CD4-positive, alpha-beta T cell treated with Interleukin-6 for 4 hours (primary cell): ENCODE data around the gene PTPRB.
"Not testable (repeated sequence)": the region's sequence is repeated elsewhere in the genome, so short reads cannot be mapped to it uniquely, and the experiment has no call there.

Experiments used
- DNase-seq: peaks from one replicate; pipeline ENCODE4 v3.0.0-alpha.2; 2020; ENCODE audit warnings: mixed read lengths

Gene PTPRB

GRCh38 chr12:70535896-70536374, 101.3 kb downstream of the PTPRB start:
- no peak for DNase-seq

GRCh38 chr12:70534466-70534865, 102.8 kb downstream of the PTPRB start:
- DNase-seq, result no peak

GRCh38 chr12:70529647-70530046, 107.6 kb downstream of the PTPRB start:
- DNase-seq, result no peak

- no peak for DNase-seq
Observed at GRCh38 chr12:70520847-70521246, 116.4 kb downstream of the PTPRB start.

GRCh38 chr12:70513426-70513825, 123.8 kb downstream of the PTPRB start:
- no peak for DNase-seq

- no peak for DNase-seq
Observed at GRCh38 chr12:70508178-70508577, 129.1 kb downstream of the PTPRB start.

GRCh38 chr12:70507442-70507841, 129.8 kb downstream of the PTPRB start:
- DNase-seq, result no peak

GRCh38 chr12:70497508-70497907, 139.7 kb downstream of the PTPRB start:
- no peak for DNase-seq

- DNase-seq, result not testable (repeated sequence)
Observed at GRCh38 chr12:70492904-70493303, 144.3 kb downstream of the PTPRB start.

- DNase-seq, result not testable (repeated sequence)
Observed at GRCh38 chr12:70490928-70491327, 146.3 kb downstream of the PTPRB start.

GRCh38 chr12:70487440-70487839, 149.8 kb downstream of the PTPRB start:
- no peak for DNase-seq

GRCh38 chr12:70486588-70486987, 150.6 kb downstream of the PTPRB start:
- DNase-seq, result no peak

- DNase-seq, result no peak
Observed at GRCh38 chr12:70485704-70486103, 151.5 kb downstream of the PTPRB start.

GRCh38 chr12:70484464-70484863, 152.8 kb downstream of the PTPRB start:
- DNase-seq, result no peak

- no peak for DNase-seq
Observed at GRCh38 chr12:70482764-70483163, 154.5 kb downstream of the PTPRB start.

- DNase-seq, result no peak
Observed at GRCh38 chr12:70469221-70469820, 167.9 kb downstream of the PTPRB start.

- DNase-seq, result no peak
Observed at GRCh38 chr12:70468741-70469140, 168.5 kb downstream of the PTPRB start.

GRCh38 chr12:70467918-70468733, 169.1 kb downstream of the PTPRB start:
- no peak for DNase-seq

GRCh38 chr12:70467476-70467875, 169.8 kb downstream of the PTPRB start:
- no peak for DNase-seq

GRCh38 chr12:70466753-70467152, 170.5 kb downstream of the PTPRB start:
- no peak for DNase-seq
